ENCODE data around the gene ATP2B2.

Gene ATP2B2

DNA sequence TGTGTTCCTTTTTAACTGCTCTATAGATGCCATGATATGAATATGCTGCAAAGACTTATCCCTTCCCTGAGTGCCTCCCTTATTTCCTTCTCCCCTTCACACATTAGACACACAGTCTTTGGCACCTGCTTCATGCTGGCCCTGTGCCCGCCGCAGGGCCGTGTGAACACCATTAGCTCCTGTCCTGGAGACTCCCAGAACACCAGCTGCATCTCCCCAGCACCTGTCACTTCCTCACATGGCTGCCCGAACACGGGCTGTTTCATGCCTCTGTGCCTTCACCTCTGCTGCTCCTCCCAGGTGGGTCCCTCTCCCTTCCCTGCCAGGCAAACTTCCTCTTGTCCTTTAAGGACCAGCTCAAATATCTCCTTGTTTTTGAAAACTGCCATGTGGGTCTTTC, 144.0 kb downstream of the ATP2B2 start:
- H3K4me3 ChIP-seq (IDR thresholded peaks at IDR 0.05; ENCODE audit: insufficient read depth, low read depth, low read length): no peak overlapping the region
- no peak overlapping the region for H3K4me2 ChIP-seq
- no peak overlapping the region for H3K9ac ChIP-seq
- H3K36me3 ChIP-seq (ENCODE audit: insufficient read depth): no peaks in the 10 kb centered on the region
- H3K27me3 ChIP-seq (ENCODE audit: insufficient read depth, low read depth): no peaks in the 10 kb centered on the region
- H3K79me2 ChIP-seq (ENCODE audit: insufficient read depth, low read depth): no peaks in the 10 kb centered on the region
- no peaks in the 10 kb centered on the region for H3K4me1 ChIP-seq (ENCODE audit: low read depth, poor library complexity, severe bottlenecking)
- H3K27ac ChIP-seq: no peak overlapping the region
- TF ChIP-seq, protein P1, sequence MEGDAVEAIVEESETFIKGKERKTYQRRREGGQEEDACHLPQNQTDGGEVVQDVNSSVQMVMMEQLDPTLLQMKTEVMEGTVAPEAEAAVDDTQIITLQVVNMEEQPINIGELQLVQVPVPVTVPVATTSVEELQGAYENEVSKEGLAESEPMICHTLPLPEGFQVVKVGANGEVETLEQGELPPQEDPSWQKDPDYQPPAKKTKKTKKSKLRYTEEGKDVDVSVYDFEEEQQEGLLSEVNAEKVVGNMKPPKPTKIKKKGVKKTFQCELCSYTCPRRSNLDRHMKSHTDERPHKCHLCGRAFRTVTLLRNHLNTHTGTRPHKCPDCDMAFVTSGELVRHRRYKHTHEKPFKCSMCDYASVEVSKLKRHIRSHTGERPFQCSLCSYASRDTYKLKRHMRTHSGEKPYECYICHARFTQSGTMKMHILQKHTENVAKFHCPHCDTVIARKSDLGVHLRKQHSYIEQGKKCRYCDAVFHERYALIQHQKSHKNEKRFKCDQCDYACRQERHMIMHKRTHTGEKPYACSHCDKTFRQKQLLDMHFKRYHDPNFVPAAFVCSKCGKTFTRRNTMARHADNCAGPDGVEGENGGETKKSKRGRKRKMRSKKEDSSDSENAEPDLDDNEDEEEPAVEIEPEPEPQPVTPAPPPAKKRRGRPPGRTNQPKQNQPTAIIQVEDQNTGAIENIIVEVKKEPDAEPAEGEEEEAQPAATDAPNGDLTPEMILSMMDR (conservative IDR thresholded peaks at IDR 0.05; ENCODE audit: low read depth, low read length): no peak
- H4K20me1 ChIP-seq (ENCODE audit: insufficient read depth): no peaks in the 10 kb centered on the region
- H2AFZ ChIP-seq (ENCODE audit: low read depth): no peak overlapping the region

DNA sequence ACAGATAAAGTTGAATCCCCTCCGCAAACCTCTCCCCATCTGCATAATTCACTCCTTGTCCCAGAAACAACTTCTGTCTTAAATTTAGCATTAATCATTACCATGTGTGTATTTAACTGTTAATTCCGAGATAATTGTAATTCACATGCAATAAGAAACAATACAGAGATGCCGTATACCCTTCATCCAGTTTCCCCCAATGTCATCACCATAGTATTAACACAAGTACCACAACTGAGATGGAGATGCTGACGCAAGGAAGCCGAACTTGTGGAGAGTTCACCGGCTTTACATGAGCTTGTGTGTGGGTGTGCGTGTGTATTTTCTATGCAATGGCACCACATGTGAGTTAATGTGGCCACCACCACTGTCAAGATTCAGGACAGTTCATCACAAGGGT, 144.9 kb downstream of the ATP2B2 start:
- Histone ChIP-seq H4K20me1 (ENCODE audit: insufficient read depth) (no peaks in the 10 kb centered on the region), H3K27ac (no peak overlapping the region), H3K9ac (no peak overlapping the region), H3K4me2 (no peak overlapping the region), H2AFZ (ENCODE audit: low read depth) (no peak overlapping the region), H3K36me3 (ENCODE audit: insufficient read depth) (no peaks in the 10 kb centered on the region), H3K4me1 (ENCODE audit: low read depth, poor library complexity, severe bottlenecking) (no peaks in the 10 kb centered on the region), H3K79me2 (ENCODE audit: insufficient read depth, low read depth) (no peaks in the 10 kb centered on the region), H3K27me3 (ENCODE audit: insufficient read depth, low read depth) (no peaks in the 10 kb centered on the region), H3K4me3 (IDR thresholded peaks at IDR 0.05; ENCODE audit: insufficient read depth, low read depth, low read length) (no peak overlapping the region)
- TF ChIP-seq, protein P1 (conservative IDR thresholded peaks at IDR 0.05; ENCODE audit: low read depth, low read length): no peak

DNA sequence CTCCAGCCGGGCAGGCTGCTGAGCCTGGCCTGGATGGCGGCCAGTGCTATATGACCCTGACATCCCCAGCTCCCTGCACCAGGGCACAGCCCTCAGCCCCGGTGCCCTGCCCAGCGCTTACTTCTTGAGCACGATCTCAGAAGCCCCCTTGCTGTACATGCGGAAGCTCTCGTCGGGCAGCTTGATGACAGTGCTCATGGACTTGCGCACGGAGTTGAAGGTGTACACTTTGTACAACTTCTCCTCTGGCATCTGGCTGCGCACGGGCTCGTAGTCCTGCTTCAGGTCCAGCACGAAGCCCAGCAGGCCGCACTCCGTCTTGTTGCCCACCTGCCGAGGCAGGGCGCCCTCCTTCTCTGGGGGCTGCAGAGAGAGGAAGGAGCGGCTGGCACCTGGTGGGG, 145.6 kb downstream of the ATP2B2 start:
- H3K79me2 ChIP-seq (ENCODE audit: insufficient read depth, low read depth): no peaks in the 10 kb centered on the region
- H3K4me1 ChIP-seq (ENCODE audit: low read depth, poor library complexity, severe bottlenecking): no peaks in the 10 kb centered on the region
- no peaks in the 10 kb centered on the region for H4K20me1 ChIP-seq (ENCODE audit: insufficient read depth)
- H3K36me3 ChIP-seq (ENCODE audit: insufficient read depth): no peaks in the 10 kb centered on the region
- H3K4me2 ChIP-seq: no peak overlapping the region
- H3K4me3 ChIP-seq (IDR thresholded peaks at IDR 0.05; ENCODE audit: insufficient read depth, low read depth, low read length): no peak overlapping the region
- no peak overlapping the region for H3K9ac ChIP-seq
- H3K27me3 ChIP-seq (ENCODE audit: insufficient read depth, low read depth): no peaks in the 10 kb centered on the region
- H2AFZ ChIP-seq (ENCODE audit: low read depth): no peak overlapping the region
- H3K27ac ChIP-seq: no peak overlapping the region
- TF ChIP-seq, protein P1 (conservative IDR thresholded peaks at IDR 0.05; ENCODE audit: low read depth, low read length): no peak

DNA sequence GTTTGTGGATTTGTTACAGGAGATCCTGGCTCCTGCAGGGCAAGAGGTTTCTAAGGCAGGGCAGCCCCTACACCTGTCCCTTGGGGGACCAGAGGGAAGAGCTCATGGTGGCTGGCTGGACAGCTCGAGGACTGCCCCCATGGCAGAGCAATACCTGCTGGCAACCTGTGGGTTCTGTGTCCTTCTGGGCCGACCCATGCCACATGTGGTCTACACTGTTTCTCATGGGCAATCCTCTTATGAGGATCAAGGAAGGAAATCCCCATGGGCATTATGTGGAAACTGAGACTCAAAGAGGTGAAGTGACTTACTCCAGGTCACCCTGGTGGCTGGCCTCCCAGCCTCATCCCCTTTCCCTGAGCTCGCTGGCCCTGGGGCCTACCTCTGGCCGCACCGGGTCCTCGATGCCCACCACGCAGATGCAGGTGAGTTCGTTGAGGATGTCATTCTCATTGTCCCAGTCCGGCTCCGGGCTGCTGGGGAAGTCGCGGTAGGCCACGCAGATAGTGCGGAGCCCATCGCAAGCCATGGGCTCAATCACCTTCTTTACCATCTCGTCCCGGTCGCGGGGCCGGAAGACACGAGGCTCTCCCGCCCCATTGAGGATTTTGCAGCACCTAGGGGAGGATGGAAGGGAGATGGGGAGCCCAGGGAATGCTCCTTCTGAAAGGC, 146.9 kb downstream of the ATP2B2 start:
- H4K20me1 ChIP-seq (ENCODE audit: insufficient read depth): no peaks in the 10 kb centered on the region
- no peaks in the 10 kb centered on the region for H3K79me2 ChIP-seq (ENCODE audit: insufficient read depth, low read depth)
- H3K9ac ChIP-seq: no peak overlapping the region
- no peak overlapping the region for H3K4me3 ChIP-seq (IDR thresholded peaks at IDR 0.05; ENCODE audit: insufficient read depth, low read depth, low read length)
- no peak overlapping the region for H2AFZ ChIP-seq (ENCODE audit: low read depth)
- H3K36me3 ChIP-seq (ENCODE audit: insufficient read depth): no peaks in the 10 kb centered on the region
- H3K4me2 ChIP-seq: no peak overlapping the region
- H3K27me3 ChIP-seq (ENCODE audit: insufficient read depth, low read depth): no peaks in the 10 kb centered on the region
- TF ChIP-seq, protein P1 (conservative IDR thresholded peaks at IDR 0.05; ENCODE audit: low read depth, low read length): no peak
- no peak overlapping the region for H3K27ac ChIP-seq
- no peaks in the 10 kb centered on the region for H3K4me1 ChIP-seq (ENCODE audit: low read depth, poor library complexity, severe bottlenecking)
